Heart left ventricle (tissue), 16 donors: ENCODE results near the gene CACNB2. TPM values are rescaled to one million over a fixed set of nuclear protein-coding genes. Genes with fewer than 3 reads are reported as not detected.

Source experiments
- ATAC-seq, 4 donors: fragments of 200-7000 bp; cut with Tn5 transposase; one replicate each; pipeline ENCODE4 v1.9.1; 2020 to 2022; ENCODE audit warnings: moderate library complexity in 4 of 4, mild to moderate bottlenecking in 3 of 4, moderate number of reproducible peaks in 1 of 4
- DNase-seq, 5 donors: peaks; one replicate each; pipeline ENCODE4 v3.0.0-alpha.2; 2020
- H3K27ac ChIP-seq, 12 donors: fragments of 200-600 bp; sonication (generic) in 4 of 12; one replicate each; pipeline versions ENCODE4 v1.5.0 to v1.8.0; 2016 to 2022; ENCODE audit warnings: mild to moderate bottlenecking in 2 of 12
- H3K27me3 ChIP-seq, 9 donors: fragments of 200-600 bp; sonication (generic) in 2 of 9; one replicate each; pipeline versions ENCODE4 v1.5.1 to v1.8.0; 2016 to 2022; ENCODE audit warnings: mild to moderate bottlenecking in 3 of 9
- H3K36me3 ChIP-seq, 9 donors: fragments of 200-600 bp; sonication (generic) in 2 of 9; one replicate each; pipeline versions ENCODE4 v1.5.0 to v1.8.0; 2018 to 2022; ENCODE audit warnings: mild to moderate bottlenecking in 2 of 9
- H3K4me1 ChIP-seq, 12 donors: fragments of 200-600 bp; sonication (generic) in 4 of 12; one replicate each; pipeline versions ENCODE4 v1.5.0 to v1.8.0; 2016 to 2022; ENCODE audit warnings: mild to moderate bottlenecking in 3 of 12
- H3K4me3 ChIP-seq, 12 donors: fragments of 200-600 bp; sonication (generic) in 4 of 12; one replicate each; pipeline versions ENCODE4 v1.5.0 to v1.8.0; 2017 to 2022; ENCODE audit warnings: mild to moderate bottlenecking in 9 of 12, moderate library complexity in 4 of 12
- H3K9me3 ChIP-seq, 12 donors: fragments of 200-600 bp; sonication (generic) in 4 of 12; one replicate each; pipeline versions ENCODE4 v1.5.0 to v1.8.0; 2016 to 2022; ENCODE audit warnings: mild to moderate bottlenecking in 1 of 12
- POLR2A ChIP-seq, 2 donors: fragments of 450-650 bp; IDR thresholded peaks; one replicate each; pipeline ENCODE4 v1.6.1; 2017; ENCODE audit warnings: antibody characterized with exemption in 2 of 2, mild to moderate bottlenecking in 2 of 2, moderate library complexity in 2 of 2
- WGBS, 4 donors: extraction: QIAGEN DNeasy Blood & Tissue Kit in 2 of 4; methylation state at CpG; one replicate each; pipeline versions ENCODE4 v1.1.5 to v1.1.7; 2013 to 2018; 5-methylcytosine and 5-hydroxymethylcytosine counted together
- intact Hi-C, 10 donors: fragments of 100-400 bp; cut with DNase I; formaldehyde crosslinking; loops; one replicate each; pipeline versions ENCODE4 v1.11.1 to v1.14.2; 2022
- polyA plus RNA-seq, 2 donors: library from polyadenylated mRNA; stranded (reverse); fragments of 200-250 nt; gene quantifications; one replicate each; pipeline ENCODE4 v1.2.3, GENCODE V29; 2013
- total RNA-seq, 9 donors: library from RNA; depleted of rRNA in 2 of 9; stranded (reverse); fragments of >200 nt in 2 of 9; fragmentation: NEBNext Ultra II Directional in 3 of 9; extraction: Animal tissue kit (Norgen Biotek cat#: 25700) in 3 of 9; gene quantifications; one replicate each; pipeline versions ENCODE4 v1.1.0 to v1.2.4, GENCODE V29; 2016 to 2023
- TF ChIP-seq, protein P1 (sequence below), 12 donors: fragments of 200-600 bp; sonication (generic) in 4 of 12; IDR thresholded peaks; one replicate each; pipeline versions ENCODE4 v1.5.0 to v1.8.0; 2018 to 2022; ENCODE audit warnings: antibody characterized with exemption in 12 of 12, mild to moderate bottlenecking in 5 of 12
- donor health status: ischemic (EF 13 %, LVEDD 7.1; RV severe dilation, severe dysfunction).
- donor health status: healthy with polysubstance abuse.
- donor health status: DM: no; HTN: yes; CAD: no.
- donor health status: DM: no; HTN: no; CAD: no.
- donor health status: ischemic (EF 25% LVEDD 6.9; RV normal size, moderate dysfunction).
- donor health status: ischemic (EF 25% LVEDD 5.7; RV mildly dilated, moderate dysfunction).
- donor health status: healthy.
- donor health status: DM: yes; HTN: yes; CAD: no.
- donor health status: ischemic (EF 35%, LVEDD 5.7; RV mildly dilated, moderate dysfunction).
- donor health status: nonischemic (EF 11% LVEDD 7.7; RV severe dilation, severe dysfunction).
- donor health status: DM: yes; HTN: yes; CAD: no.
- donor health status: PGD.
- donor health status: ischemic (EF 29% LVEDD 5.4; RV normal size, mild dysfunction).
- donor health status: nonischemic (EF 23%, LVEDD 6.1; RV moderate dilation, normal function).

CACNB2 gene
- total and polyA plus RNA-seq, 11 donors: 11.4 to 63.2 (median 33.2) TPM

DNA sequence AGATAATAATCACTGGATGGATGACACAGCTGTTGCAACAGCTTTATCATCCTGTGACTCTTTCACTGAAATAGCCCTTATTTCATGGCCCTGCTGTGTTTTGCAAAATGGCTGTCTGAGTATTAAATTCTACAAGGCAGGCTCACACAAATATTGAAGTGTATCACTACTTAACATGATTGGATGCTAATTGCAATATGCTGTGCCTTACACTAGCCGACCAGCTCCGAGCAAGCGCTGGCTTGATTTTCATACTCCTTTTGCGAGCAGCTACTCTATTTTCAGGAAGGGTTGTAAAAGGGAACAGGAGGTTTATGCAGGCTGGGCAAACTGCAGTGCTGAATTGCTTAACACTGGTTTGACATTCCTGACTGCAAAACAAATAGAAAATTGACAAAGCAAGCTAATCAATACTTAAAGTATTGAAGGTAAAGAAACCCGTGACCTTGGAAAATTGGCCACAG, 121.6 kb downstream of the CACNB2 start:
- H3K4me3 ChIP-seq: peak overlapping the region in 4 of 12 donors; percentile 12 to 41 (median 28)
- 66 to 79% (median 72%) methylated on average over 5 of the region's 5 CpGs for WGBS, 4 donors
- intact Hi-C loops: no loop called here
- H3K9me3 ChIP-seq: no peaks in the 10 kb centered on the region
- H3K27ac ChIP-seq: no peak overlapping the region
- no peaks in the 10 kb centered on the region for H3K36me3 ChIP-seq
- no peaks in the 10 kb centered on the region for H3K27me3 ChIP-seq
- H3K4me1 ChIP-seq: peaks cover 0 to 10% (median 0%) of the 10 kb centered on the region in 12 donors
- peak in 2 of 4 donors; percentile 11 to 15 for ATAC-seq
- DNase-seq: no peak
- no peak for TF ChIP-seq POLR2A (IDR thresholded peaks at IDR 0.05)
- TF ChIP-seq, protein P1, sequence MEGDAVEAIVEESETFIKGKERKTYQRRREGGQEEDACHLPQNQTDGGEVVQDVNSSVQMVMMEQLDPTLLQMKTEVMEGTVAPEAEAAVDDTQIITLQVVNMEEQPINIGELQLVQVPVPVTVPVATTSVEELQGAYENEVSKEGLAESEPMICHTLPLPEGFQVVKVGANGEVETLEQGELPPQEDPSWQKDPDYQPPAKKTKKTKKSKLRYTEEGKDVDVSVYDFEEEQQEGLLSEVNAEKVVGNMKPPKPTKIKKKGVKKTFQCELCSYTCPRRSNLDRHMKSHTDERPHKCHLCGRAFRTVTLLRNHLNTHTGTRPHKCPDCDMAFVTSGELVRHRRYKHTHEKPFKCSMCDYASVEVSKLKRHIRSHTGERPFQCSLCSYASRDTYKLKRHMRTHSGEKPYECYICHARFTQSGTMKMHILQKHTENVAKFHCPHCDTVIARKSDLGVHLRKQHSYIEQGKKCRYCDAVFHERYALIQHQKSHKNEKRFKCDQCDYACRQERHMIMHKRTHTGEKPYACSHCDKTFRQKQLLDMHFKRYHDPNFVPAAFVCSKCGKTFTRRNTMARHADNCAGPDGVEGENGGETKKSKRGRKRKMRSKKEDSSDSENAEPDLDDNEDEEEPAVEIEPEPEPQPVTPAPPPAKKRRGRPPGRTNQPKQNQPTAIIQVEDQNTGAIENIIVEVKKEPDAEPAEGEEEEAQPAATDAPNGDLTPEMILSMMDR (IDR thresholded peaks at IDR 0.05): no peak

DNA sequence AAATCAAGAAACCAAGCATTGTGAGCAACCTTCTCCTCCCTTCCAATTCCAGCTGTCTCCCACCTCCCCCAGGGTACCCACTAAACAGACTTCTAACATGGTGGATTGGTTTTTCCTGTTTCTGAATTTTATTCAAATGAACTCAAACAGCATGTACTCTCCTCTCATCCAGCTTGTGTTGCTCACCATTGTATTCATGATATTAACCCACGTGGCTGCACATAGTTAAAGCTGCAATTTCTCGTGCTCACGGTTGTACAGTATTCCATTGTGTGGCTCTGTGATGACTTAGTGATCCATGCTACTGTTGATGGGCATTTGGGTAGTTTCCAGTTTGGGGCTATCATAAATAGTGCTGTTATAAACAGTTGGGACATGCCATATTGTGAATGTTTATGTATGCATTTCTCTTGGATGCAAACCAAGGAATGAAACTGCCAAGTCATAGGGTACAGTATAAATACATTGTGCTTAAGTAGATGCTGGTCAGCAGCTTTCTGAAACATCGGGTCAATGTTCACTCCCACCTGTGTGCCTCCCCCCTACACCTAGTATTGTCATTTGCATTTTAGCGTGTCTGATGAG, 124.3 kb downstream of the CACNB2 start:
- Histone ChIP-seq H3K27ac (no peak overlapping the region), H3K27me3 (no peaks in the 10 kb centered on the region), H3K36me3 (no peaks in the 10 kb centered on the region), H3K4me1 (peaks cover 0 to 10% (median 0%) of the 10 kb centered on the region in 12 donors), H3K9me3 (no peaks in the 10 kb centered on the region), H3K4me3 (no peak overlapping the region)
- ATAC-seq (no peak), DNase-seq (no peak)
- WGBS, 4 donors: 68 to 89% (median 80%) methylated on average over 5 of the region's 5 CpGs
- intact Hi-C loops: no loop called here
- TF ChIP-seq POLR2A (IDR thresholded peaks at IDR 0.05): no peak
- TF ChIP-seq, protein P1 (IDR thresholded peaks at IDR 0.05): no peak

DNA sequence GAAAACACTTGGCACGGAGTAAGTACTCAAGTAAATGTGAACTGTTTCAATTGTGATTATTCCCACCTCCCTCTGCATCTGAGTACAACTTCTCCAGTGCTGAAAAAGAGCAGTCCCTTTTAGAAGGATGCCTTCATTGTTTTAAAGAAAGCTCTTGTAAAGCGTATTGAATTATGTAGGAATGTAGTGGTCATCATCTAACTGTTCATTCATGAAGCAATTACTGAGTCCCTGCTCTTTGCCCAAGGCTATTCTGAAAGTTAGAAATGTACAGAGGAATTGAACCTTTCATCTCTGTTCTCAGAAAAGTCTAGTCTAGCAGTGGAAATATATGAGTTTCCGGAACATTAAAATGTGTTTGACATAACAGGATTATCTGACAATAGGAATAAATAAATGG, 127.8 kb downstream of the CACNB2 start:
- WGBS, 4 donors: 80 to 91% (median 82%) methylated on average over 3 of the region's 3 CpGs
- no peaks in the 10 kb centered on the region for H3K4me1 ChIP-seq
- intact Hi-C loops: no loop called here
- H3K4me3 ChIP-seq: no peak overlapping the region
- DNase-seq (no peak), ATAC-seq (no peak)
- H3K36me3 ChIP-seq: no peaks in the 10 kb centered on the region
- no peak overlapping the region for H3K27ac ChIP-seq
- no peaks in the 10 kb centered on the region for H3K27me3 ChIP-seq
- H3K9me3 ChIP-seq: no peaks in the 10 kb centered on the region
- no peak for TF ChIP-seq POLR2A (IDR thresholded peaks at IDR 0.05)
- TF ChIP-seq, protein P1 (IDR thresholded peaks at IDR 0.05): no peak

DNA sequence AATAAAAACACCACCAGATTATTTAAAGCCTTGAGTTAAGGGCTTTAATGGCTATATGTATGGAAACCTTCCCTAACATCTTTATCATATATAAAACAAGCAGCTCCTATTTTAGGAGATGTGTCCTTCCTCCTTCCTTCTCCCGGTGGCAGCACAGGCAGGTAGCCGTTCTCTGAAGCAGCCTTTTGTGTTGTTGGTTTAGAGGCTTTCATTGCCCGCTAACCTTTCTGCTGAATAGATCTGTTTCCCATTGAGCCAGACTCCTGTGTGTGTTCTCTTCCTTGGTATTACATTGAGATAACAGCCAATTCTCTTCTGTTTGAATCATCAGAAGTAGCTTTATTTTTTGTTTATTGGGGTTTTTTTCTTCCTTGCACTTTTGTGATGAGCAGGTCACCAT, 131.3 kb downstream of the CACNB2 start:
- Histone ChIP-seq H3K36me3 (no peaks in the 10 kb centered on the region), H3K9me3 (no peaks in the 10 kb centered on the region), H3K4me3 (no peak overlapping the region), H3K27ac (no peak overlapping the region), H3K4me1 (no peaks in the 10 kb centered on the region), H3K27me3 (no peaks in the 10 kb centered on the region)
- DNase-seq (no peak), ATAC-seq (no peak)
- intact Hi-C loops: no loop called here
- WGBS, 4 donors: 66 to 74% (median 68%) methylated on average over 3 of the region's 3 CpGs
- TF ChIP-seq POLR2A (IDR thresholded peaks at IDR 0.05): no peak
- TF ChIP-seq, protein P1 (IDR thresholded peaks at IDR 0.05): no peak
